ENCODE results near the gene DCBLD1.

DCBLD1 gene

DNA sequence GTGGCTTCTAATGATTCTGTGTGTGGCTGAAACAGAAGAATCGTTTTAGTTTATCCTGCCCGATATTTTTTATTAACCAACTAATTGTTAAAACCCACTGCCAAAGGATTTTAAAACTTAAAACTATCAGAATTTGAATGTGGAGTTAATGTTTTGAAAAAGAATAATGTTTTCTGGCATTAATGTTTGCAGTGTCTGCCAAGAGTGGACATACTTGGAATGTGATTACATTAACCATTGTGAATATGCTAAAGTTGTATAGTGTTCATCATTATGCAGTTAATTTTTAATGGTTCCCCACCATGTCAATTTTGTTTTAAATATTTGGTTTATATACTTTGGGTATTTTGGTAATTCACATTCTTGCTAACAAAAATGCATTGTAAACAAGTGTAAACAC, 24.4 kb downstream of the DCBLD1 start:
- no peak overlapping the region for H3K4me3 ChIP-seq (ENCODE audit: low read depth, low read length)
- TF ChIP-seq, protein P1, sequence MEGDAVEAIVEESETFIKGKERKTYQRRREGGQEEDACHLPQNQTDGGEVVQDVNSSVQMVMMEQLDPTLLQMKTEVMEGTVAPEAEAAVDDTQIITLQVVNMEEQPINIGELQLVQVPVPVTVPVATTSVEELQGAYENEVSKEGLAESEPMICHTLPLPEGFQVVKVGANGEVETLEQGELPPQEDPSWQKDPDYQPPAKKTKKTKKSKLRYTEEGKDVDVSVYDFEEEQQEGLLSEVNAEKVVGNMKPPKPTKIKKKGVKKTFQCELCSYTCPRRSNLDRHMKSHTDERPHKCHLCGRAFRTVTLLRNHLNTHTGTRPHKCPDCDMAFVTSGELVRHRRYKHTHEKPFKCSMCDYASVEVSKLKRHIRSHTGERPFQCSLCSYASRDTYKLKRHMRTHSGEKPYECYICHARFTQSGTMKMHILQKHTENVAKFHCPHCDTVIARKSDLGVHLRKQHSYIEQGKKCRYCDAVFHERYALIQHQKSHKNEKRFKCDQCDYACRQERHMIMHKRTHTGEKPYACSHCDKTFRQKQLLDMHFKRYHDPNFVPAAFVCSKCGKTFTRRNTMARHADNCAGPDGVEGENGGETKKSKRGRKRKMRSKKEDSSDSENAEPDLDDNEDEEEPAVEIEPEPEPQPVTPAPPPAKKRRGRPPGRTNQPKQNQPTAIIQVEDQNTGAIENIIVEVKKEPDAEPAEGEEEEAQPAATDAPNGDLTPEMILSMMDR (IDR thresholded peaks at IDR 0.05; ENCODE audit: low read depth, low read length): no peak

- TF ChIP-seq, protein P1 (IDR thresholded peaks at IDR 0.05; ENCODE audit: low read depth, low read length): no peak
- no peak overlapping the region for H3K4me3 ChIP-seq (ENCODE audit: low read depth, low read length)
These were observed 26.0 kb downstream of the DCBLD1 start for GRCh38 chr6:117508450-117508971.

- no peak overlapping the region for H3K4me3 ChIP-seq (ENCODE audit: low read depth, low read length)
- TF ChIP-seq, protein P1 (IDR thresholded peaks at IDR 0.05; ENCODE audit: low read depth, low read length): no peak
These were observed 26.5 kb downstream of the DCBLD1 start for GRCh38 chr6:117509021-117509420.

GRCh38 chr6:117512056-117512828, 29.8 kb downstream of the DCBLD1 start:
- TF ChIP-seq, protein P1 (IDR thresholded peaks at IDR 0.05; ENCODE audit: low read depth, low read length): no peak

GRCh38 chr6:117512987-117513573, 30.6 kb downstream of the DCBLD1 start:
- TF ChIP-seq, protein P1 (IDR thresholded peaks at IDR 0.05; ENCODE audit: low read depth, low read length): no peak
- no peak overlapping the region for H3K4me3 ChIP-seq (ENCODE audit: low read depth, low read length)

More at GRCh38 chr6:117512056-117512828, 29.8 kb downstream of the DCBLD1 start:
- H3K4me3 ChIP-seq (ENCODE audit: low read depth, low read length): no peak overlapping the region

GRCh38 chr6:117513778-117514365, 31.4 kb downstream of the DCBLD1 start:
- TF ChIP-seq, protein P1 (IDR thresholded peaks at IDR 0.05; ENCODE audit: low read depth, low read length): no peak
- no peak overlapping the region for H3K4me3 ChIP-seq (ENCODE audit: low read depth, low read length)

- no peak overlapping the region for H3K4me3 ChIP-seq (ENCODE audit: low read depth, low read length)
- TF ChIP-seq, protein P1 (IDR thresholded peaks at IDR 0.05; ENCODE audit: low read depth, low read length): no peak
These were observed 32.2 kb downstream of the DCBLD1 start for GRCh38 chr6:117514655-117515054.

Data from WI38 (cell line).